ENCODE data around the gene TAF6L. TPM values are rescaled to one million over a fixed set of nuclear protein-coding genes. Genes with fewer than 3 reads are reported as not detected.

The TAF6L gene
- total and polyA plus RNA-seq, 9 of the 15 experiments (the other 6 are each of a cell fraction or from before 2014, with no cell fraction given), result 0.04 to 45.5 (median 20.8) TPM

GRCh38 chr11:62728171-62728988 is 42.8 kb upstream of the TAF6L start, which contains the start of gene TTC9C (continued):
- TF ChIP-seq, protein P1, sequence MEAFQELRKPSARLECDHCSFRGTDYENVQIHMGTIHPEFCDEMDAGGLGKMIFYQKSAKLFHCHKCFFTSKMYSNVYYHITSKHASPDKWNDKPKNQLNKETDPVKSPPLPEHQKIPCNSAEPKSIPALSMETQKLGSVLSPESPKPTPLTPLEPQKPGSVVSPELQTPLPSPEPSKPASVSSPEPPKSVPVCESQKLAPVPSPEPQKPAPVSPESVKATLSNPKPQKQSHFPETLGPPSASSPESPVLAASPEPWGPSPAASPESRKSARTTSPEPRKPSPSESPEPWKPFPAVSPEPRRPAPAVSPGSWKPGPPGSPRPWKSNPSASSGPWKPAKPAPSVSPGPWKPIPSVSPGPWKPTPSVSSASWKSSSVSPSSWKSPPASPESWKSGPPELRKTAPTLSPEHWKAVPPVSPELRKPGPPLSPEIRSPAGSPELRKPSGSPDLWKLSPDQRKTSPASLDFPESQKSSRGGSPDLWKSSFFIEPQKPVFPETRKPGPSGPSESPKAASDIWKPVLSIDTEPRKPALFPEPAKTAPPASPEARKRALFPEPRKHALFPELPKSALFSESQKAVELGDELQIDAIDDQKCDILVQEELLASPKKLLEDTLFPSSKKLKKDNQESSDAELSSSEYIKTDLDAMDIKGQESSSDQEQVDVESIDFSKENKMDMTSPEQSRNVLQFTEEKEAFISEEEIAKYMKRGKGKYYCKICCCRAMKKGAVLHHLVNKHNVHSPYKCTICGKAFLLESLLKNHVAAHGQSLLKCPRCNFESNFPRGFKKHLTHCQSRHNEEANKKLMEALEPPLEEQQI (IDR thresholded peaks at IDR 0.05), result no peak
- TF ChIP-seq, protein P2, sequence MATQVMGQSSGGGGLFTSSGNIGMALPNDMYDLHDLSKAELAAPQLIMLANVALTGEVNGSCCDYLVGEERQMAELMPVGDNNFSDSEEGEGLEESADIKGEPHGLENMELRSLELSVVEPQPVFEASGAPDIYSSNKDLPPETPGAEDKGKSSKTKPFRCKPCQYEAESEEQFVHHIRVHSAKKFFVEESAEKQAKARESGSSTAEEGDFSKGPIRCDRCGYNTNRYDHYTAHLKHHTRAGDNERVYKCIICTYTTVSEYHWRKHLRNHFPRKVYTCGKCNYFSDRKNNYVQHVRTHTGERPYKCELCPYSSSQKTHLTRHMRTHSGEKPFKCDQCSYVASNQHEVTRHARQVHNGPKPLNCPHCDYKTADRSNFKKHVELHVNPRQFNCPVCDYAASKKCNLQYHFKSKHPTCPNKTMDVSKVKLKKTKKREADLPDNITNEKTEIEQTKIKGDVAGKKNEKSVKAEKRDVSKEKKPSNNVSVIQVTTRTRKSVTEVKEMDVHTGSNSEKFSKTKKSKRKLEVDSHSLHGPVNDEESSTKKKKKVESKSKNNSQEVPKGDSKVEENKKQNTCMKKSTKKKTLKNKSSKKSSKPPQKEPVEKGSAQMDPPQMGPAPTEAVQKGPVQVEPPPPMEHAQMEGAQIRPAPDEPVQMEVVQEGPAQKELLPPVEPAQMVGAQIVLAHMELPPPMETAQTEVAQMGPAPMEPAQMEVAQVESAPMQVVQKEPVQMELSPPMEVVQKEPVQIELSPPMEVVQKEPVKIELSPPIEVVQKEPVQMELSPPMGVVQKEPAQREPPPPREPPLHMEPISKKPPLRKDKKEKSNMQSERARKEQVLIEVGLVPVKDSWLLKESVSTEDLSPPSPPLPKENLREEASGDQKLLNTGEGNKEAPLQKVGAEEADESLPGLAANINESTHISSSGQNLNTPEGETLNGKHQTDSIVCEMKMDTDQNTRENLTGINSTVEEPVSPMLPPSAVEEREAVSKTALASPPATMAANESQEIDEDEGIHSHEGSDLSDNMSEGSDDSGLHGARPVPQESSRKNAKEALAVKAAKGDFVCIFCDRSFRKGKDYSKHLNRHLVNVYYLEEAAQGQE (IDR thresholded peaks at IDR 0.05; ENCODE audit: borderline replicate concordance), result no peak
- TF ChIP-seq, protein P2 (CRISPR knock-in tag; IDR thresholded peaks at IDR 0.05; ENCODE audit: low read depth), result no peak
- TF ChIP-seq RBM14 (IDR thresholded peaks at IDR 0.05; ENCODE audit: borderline replicate concordance, insufficient read depth, low read depth, low read length), result no peak
- TF ChIP-seq ZNF23 (CRISPR knock-in tag; IDR thresholded peaks at IDR 0.05), result no peak
- TF ChIP-seq CUX1 (CRISPR knock-in tag; IDR thresholded peaks at IDR 0.05), result no peak
- no peak for TF ChIP-seq NR3C1 (CRISPR knock-in tag; IDR thresholded peaks at IDR 0.05)
